Activated CD4-positive, alpha-beta T cell treated with anti-CD3 and anti-CD28 coated beads for 36 hours (primary cell): Measurements from ENCODE around the gene VPS13C. TPM values are rescaled to one million over a fixed set of nuclear protein-coding genes. Genes with fewer than 3 reads are reported as not detected.

Source experiments
- ATAC-seq: fragments of 200-7000 bp; cut with Tn5 transposase; one replicate; pipeline ENCODE4 v1.10.0; 2021; ENCODE audit warnings: mild to moderate bottlenecking, moderate library complexity
- CTCF ChIA-PET: fragments of 350-600 bp; sonication (Branson Sonifier 250); formaldehyde crosslinking; loops from one replicate; lab custom pipeline; 2021; ENCODE audit warnings: antibody characterized with exemption; lab: Charles Lee
- POLR2A ChIA-PET: fragments of 350-600 bp; sonication (Branson Sonifier 250); formaldehyde crosslinking; loops from one replicate; lab custom pipeline; 2021; ENCODE audit warnings: antibody characterized with exemption, inconsistent platforms; lab: Charles Lee
- DNase-seq: peaks from one replicate; pipeline ENCODE4 v3.0.0-alpha.2; 2020
- H3K27ac Mint-ChIP-seq: one replicate; pipeline ENCODE4 v1.8.0; 2021; ENCODE audit warnings: mixed read lengths
- H3K27me3 Mint-ChIP-seq: one replicate; pipeline ENCODE4 v1.8.0; 2021; ENCODE audit warnings: mixed read lengths
- H3K36me3 Mint-ChIP-seq: one replicate; pipeline ENCODE4 v1.8.0; 2021; ENCODE audit warnings: low read depth, mixed read lengths
- H3K4me1 Mint-ChIP-seq: one replicate; pipeline ENCODE4 v1.8.0; 2021; ENCODE audit warnings: mixed read lengths
- H3K4me3 Mint-ChIP-seq: one replicate; pipeline ENCODE4 v1.8.0; 2021; ENCODE audit warnings: mild to moderate bottlenecking, moderate library complexity, mixed read lengths
- H3K9me3 Mint-ChIP-seq: one replicate; pipeline ENCODE4 v1.8.0; 2021; ENCODE audit warnings: low read depth, mixed read lengths
- intact Hi-C, 2 experiments: fragments of 100-400 bp; cut with DNase I in 1 of 2; cut with micrococcal nuclease in 1 of 2; formaldehyde crosslinking; loops; one replicate each; pipeline versions ENCODE4 v1.14.2 to v1.15.1; 2022 to 2024; cut with DNase I, micrococcal nuclease
- total RNA-seq, 2 experiments: library from RNA; stranded (reverse); gene quantifications; one replicate each; pipeline ENCODE4 v1.2.3, GENCODE V29; 2021

VPS13C gene
- total RNA-seq, 2 experiments from 2014 or later: 40.1 to 47.2 TPM

- Mint-ChIP-seq H3K27me3 (peaks cover 4% of the 10 kb centered on the region), H3K36me3 (no peaks in the 10 kb centered on the region), H3K4me1 (no peaks in the 10 kb centered on the region), H3K27ac (no peak overlapping the region), H3K4me3 (no peak overlapping the region), H3K9me3 (no peaks in the 10 kb centered on the region)
- ChIA-PET CTCF (no interaction called here), POLR2A (no interaction called here)
- intact Hi-C loops: no loop called here
- no peak for DNase-seq
- no peak for ATAC-seq
Measured at GRCh38 chr15:61816856-61817255, 243.4 kb downstream of the VPS13C start.

DNA sequence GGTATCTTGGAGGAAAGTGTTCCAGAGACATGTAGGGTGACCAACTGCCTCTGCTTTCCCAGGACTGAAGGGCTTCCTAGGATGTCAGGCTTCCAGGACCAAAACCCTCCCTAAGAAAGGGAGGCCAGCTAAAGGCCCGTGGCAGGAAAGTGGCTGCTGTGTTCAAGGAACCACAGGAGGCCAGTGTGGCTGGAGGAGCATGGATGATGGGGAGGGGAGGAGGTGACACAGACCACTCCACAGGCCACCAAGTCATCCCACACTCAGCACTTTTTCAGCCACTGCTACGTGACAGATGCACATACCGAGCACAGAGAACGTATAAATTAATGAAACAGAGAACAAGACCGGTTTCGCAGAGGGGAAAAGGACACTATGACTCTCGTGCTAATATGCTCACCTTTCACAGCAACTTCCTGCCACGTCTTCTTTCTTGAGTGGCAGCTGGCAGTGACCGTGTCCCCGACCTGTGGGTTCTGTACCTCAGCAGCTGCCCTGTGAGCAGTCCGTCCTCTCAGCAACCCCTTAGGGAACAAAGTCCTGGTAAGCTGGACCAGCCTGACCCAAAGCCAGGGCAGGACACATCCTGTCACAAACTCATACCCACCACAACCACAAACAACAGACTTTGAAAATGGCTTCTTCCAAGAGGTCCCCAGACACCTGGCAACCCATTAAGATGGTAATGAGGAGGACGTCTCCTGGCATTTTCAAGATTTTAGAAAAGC, 244.7 kb downstream of the VPS13C start:
- POLR2A ChIA-PET: no interaction called here
- Mint-ChIP-seq H3K9me3 (no peaks in the 10 kb centered on the region), H3K4me3 (no peak overlapping the region), H3K36me3 (no peaks in the 10 kb centered on the region), H3K27me3 (peaks cover 4% of the 10 kb centered on the region), H3K4me1 (no peaks in the 10 kb centered on the region), H3K27ac (no peak overlapping the region)
- CTCF ChIA-PET: interaction anchor here (1.0 to 1.1 kb wide), 2 partner anchors 17 to 20 kb away, joined by 3 to 4 read pairs; no protein-coding TSS in a partner anchor
- no peak for DNase-seq
- intact Hi-C loops: no loop called here
- no peak for ATAC-seq

- POLR2A ChIA-PET: no interaction called here
Measured at GRCh38 chr15:61812476-61812875, 247.8 kb downstream of the VPS13C start.

GRCh38 chr15:61811952-61812351, 248.3 kb downstream of the VPS13C start:
- DNase-seq (no peak), ATAC-seq (no peak)
- intact Hi-C loops: no loop called here
- no peak overlapping the region for H3K4me3 Mint-ChIP-seq
- peaks cover 7% of the 10 kb centered on the region for H3K27me3 Mint-ChIP-seq
- no peaks in the 10 kb centered on the region for H3K9me3 Mint-ChIP-seq
- ChIA-PET CTCF (interaction anchor here (0.6 to 0.7 kb wide), 2 partner anchors 27 to 214 kb away, joined by 3 to 4 read pairs; no protein-coding TSS in a partner anchor), POLR2A (no interaction called here)
- H3K36me3 Mint-ChIP-seq: no peaks in the 10 kb centered on the region
- H3K4me1 Mint-ChIP-seq: no peaks in the 10 kb centered on the region
- no peak overlapping the region for H3K27ac Mint-ChIP-seq

More at GRCh38 chr15:61812476-61812875, 247.8 kb downstream of the VPS13C start:
- H3K27ac Mint-ChIP-seq: no peak overlapping the region
- no peaks in the 10 kb centered on the region for H3K4me1 Mint-ChIP-seq
- intact Hi-C loops: no loop called here
- no peaks in the 10 kb centered on the region for H3K9me3 Mint-ChIP-seq
- peaks cover 7% of the 10 kb centered on the region for H3K27me3 Mint-ChIP-seq
- H3K36me3 Mint-ChIP-seq: no peaks in the 10 kb centered on the region
- H3K4me3 Mint-ChIP-seq: no peak overlapping the region
- ATAC-seq: no peak
- no peak for DNase-seq
- CTCF ChIA-PET: interaction anchor here (0.6 to 0.7 kb wide), 2 partner anchors 27 to 214 kb away, joined by 3 to 4 read pairs; no protein-coding TSS in a partner anchor

DNA sequence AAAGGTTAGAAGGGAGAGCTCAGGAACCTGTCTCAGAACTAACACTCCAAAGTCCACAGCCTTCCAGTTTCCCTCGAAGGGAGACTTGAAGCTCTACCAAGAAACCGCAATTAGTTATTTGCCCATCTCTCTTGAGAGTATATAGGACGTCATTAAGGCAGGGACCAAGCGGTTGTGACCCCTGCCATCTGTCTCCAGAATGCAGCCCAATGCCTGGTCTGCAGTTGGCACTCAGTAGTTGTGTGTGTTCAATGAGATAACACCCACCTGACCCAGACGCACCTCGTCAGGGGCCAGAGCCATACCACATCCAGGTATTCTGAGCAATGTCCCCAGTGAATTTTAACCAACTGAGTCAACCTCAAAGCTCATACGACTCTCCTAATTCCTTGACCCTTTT, 251.0 kb downstream of the VPS13C start:
- Mint-ChIP-seq H3K4me1 (no peaks in the 10 kb centered on the region), H3K4me3 (no peak overlapping the region), H3K9me3 (no peaks in the 10 kb centered on the region), H3K36me3 (no peaks in the 10 kb centered on the region), H3K27ac (no peak overlapping the region), H3K27me3 (peaks cover 3% of the 10 kb centered on the region)
- CTCF ChIA-PET: interaction anchor here (2.5 kb wide), 1 partner anchor 25 kb away, joined by 6 read pairs; no protein-coding TSS in a partner anchor
- ATAC-seq (no peak), DNase-seq (no peak)
- intact Hi-C loops: no loop called here
- POLR2A ChIA-PET: no interaction called here

- Mint-ChIP-seq H3K4me1 (no peaks in the 10 kb centered on the region), H3K27me3 (peaks cover 2% of the 10 kb centered on the region), H3K9me3 (no peaks in the 10 kb centered on the region), H3K36me3 (no peaks in the 10 kb centered on the region), H3K4me3 (no peak overlapping the region), H3K27ac (no peak overlapping the region)
- DNase-seq (no peak), ATAC-seq (no peak)
- CTCF ChIA-PET: interaction anchor here (0.7 to 2.5 kb wide), 2 partner anchors 27 to 302 kb away, joined by 3 to 6 read pairs; no protein-coding TSS in a partner anchor
- intact Hi-C loops: no loop called here
- POLR2A ChIA-PET: no interaction called here
Measured at GRCh38 chr15:61807281-61807929, 252.8 kb downstream of the VPS13C start.

Other genes starting within 250 kb of the VPS13C start
- gene C2CD4A, start 6.5 kb upstream of the VPS13C start, total RNA-seq: under 1 TPM; 0.61 to 0.73 TPM
- gene C2CD4B, start 104.8 kb upstream of the VPS13C start, total RNA-seq: under 1 TPM; 0.19 to 0.37 TPM